Right lobe of liver (tissue), 6 donors: Measurements from ENCODE around the gene APP. TPM values are rescaled to one million over a fixed set of nuclear protein-coding genes. Genes with fewer than 3 reads are reported as not detected.
"Not testable (repeated sequence)": the region's sequence is repeated elsewhere in the genome, so short reads cannot be mapped to it uniquely, and the experiment has no call there.

Experiments
- ATAC-seq, 4 donors: fragments of 200-7000 bp; cut with Tn5 transposase; one replicate each; pipeline ENCODE4 v1.9.1; 2020; ENCODE audit warnings: mild to moderate bottlenecking in 4 of 4, moderate library complexity in 4 of 4
- DNase-seq, 3 donors: peaks; one replicate each; pipeline ENCODE4 v3.0.0-alpha.2; 2020
- H3K27ac ChIP-seq, 3 donors: fragments of 200-600 bp; one replicate each; pipeline ENCODE4 v1.8.0; 2022
- H3K27me3 ChIP-seq, 2 donors: fragments of 200-600 bp; one replicate each; pipeline ENCODE4 v1.8.0; 2022
- H3K36me3 ChIP-seq, 4 donors: fragments of 200-600 bp; sonication (generic) in 1 of 4; one replicate each; pipeline versions ENCODE4 v1.5.1 to v1.8.0; 2017 to 2022; ENCODE audit warnings: control low read depth in 1 of 4
- H3K4me1 ChIP-seq, 4 donors: fragments of 200-600 bp; sonication (generic) in 1 of 4; one replicate each; pipeline versions ENCODE4 v1.5.1 to v1.8.0; 2017 to 2022; ENCODE audit warnings: control low read depth in 1 of 4
- H3K4me3 ChIP-seq, 3 donors: fragments of 200-600 bp; one replicate each; pipeline ENCODE4 v1.8.0; 2022
- H3K9me3 ChIP-seq, 4 donors: fragments of 200-600 bp; sonication (generic) in 1 of 4; one replicate each; pipeline versions ENCODE4 v1.5.1 to v1.8.0; 2017 to 2022; ENCODE audit warnings: control low read depth in 1 of 4
- POLR2A ChIP-seq: fragments of 450-650 bp; IDR thresholded peaks from one replicate; pipeline ENCODE4 v1.6.1; 2017; ENCODE audit warnings: antibody characterized with exemption, mild to moderate bottlenecking
- WGBS: methylation state at CpG from one replicate; pipeline ENCODE4 v1.1.6; 2018; ENCODE audit warnings: low coverage, low lambda C conversion rate; ENCODE audit not compliant: insufficient coverage; ENCODE audit errors: missing lambda C conversion rate; 5-methylcytosine and 5-hydroxymethylcytosine counted together
- intact Hi-C, 2 donors: fragments of 100-400 bp; cut with DNase I; formaldehyde crosslinking; loops; one replicate each; pipeline versions ENCODE4 v1.11.2 to v1.14.1; 2022
- total RNA-seq, 6 experiments: library from RNA; depleted of rRNA in 2 of 6; stranded (reverse); fragments of >200 nt in 2 of 6; fragmentation: NEBNext Ultra II Directional in 3 of 6; extraction: Animal tissue kit (Norgen Biotek cat#: 25700) in 3 of 6; gene quantifications; one replicate each; pipeline versions ENCODE4 v1.1.0 to v1.2.4, GENCODE V29; 2016 to 2023
- TF ChIP-seq, protein P1 (sequence below), 4 donors: fragments of 200-600 bp in 3 of 4; fragments of 450-650 bp in 1 of 4; IDR thresholded peaks; one replicate each; pipeline versions ENCODE4 v1.5.1 to v1.8.0; 2016 to 2022; ENCODE audit warnings: antibody characterized with exemption in 4 of 4, mild to moderate bottlenecking in 2 of 4
- donor health status: DM: no; HTN: yes; CAD: no.
- donor health status: DM: no; HTN: no; CAD: no.
- donor health status: DM: no; HTN: no; CAD: no.
- donor health status: DM: no; HTN: yes; CAD: no.
- donor health status: DM: no; HTN: yes; CAD: no.

APP gene
- total RNA-seq, 6 experiments from 2014 or later = 127 to 262 (median 208) TPM

DNA sequence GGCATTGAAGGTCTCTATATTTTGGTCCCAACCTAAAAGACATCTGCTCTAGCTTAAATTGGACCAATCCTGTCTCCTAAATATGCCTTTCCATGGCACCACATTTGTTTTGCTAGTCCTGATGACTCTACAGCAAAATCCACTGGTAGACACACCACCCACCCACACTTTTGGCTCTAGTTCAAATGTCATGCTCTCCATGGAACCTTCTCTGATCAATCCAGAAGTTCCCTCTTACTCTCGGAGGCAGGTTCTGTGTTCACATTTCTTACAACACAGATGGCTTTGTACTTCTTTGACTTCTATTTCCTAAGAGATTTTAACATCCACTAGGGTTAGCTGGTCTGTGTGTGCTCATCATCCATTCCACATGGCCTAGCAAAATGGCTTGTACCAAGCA is 151.3 kb downstream of the APP start:
- H3K4me3 ChIP-seq = no peak overlapping the region
- H3K36me3 ChIP-seq = peaks cover 0 to 8% (median 3%) of the 10 kb centered on the region in 4 donors
- no peaks in the 10 kb centered on the region for H3K9me3 ChIP-seq
- intact Hi-C loops = no loop called here
- H3K27ac ChIP-seq = no peak overlapping the region
- ATAC-seq = peak in 1 of 4 donors; percentile 22
- WGBS = 33% methylated on average over 1 of the region's 1 CpG
- no peaks in the 10 kb centered on the region for H3K27me3 ChIP-seq
- DNase-seq = no peak
- TF ChIP-seq POLR2A = no peak
- no peaks in the 10 kb centered on the region for H3K4me1 ChIP-seq

DNA sequence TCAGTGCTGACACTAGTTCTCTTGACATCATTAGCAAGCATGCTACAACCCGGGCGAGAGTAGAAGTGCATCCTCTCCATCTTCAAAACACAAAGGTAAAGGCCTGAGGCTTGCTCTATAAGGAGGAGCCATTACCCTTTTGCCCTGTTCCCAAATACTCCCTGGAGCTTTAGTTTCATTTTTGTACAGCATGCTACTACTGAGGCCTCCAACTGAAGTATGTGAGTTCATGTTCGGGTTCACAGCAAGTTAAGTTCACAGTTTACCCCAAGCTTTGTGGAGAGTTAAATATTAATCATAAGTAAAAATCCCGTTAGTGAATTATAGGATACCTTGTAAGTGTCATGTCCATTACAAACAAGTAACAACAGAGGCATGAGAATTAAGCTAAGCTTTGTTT is 156.6 kb downstream of the APP start:
- no peak overlapping the region for H3K27ac ChIP-seq
- peaks cover 0 to 4% (median 0%) of the 10 kb centered on the region in 4 donors for H3K4me1 ChIP-seq
- H3K36me3 ChIP-seq = no peaks in the 10 kb centered on the region
- intact Hi-C loops = no loop called here
- ATAC-seq (peak; percentile 64 to 76 (median 70)), DNase-seq (no peak)
- WGBS = 50% methylated on average over 4 of the region's 4 CpGs
- H3K4me3 ChIP-seq = no peak overlapping the region
- TF ChIP-seq POLR2A = no peak
- TF ChIP-seq, protein P1, sequence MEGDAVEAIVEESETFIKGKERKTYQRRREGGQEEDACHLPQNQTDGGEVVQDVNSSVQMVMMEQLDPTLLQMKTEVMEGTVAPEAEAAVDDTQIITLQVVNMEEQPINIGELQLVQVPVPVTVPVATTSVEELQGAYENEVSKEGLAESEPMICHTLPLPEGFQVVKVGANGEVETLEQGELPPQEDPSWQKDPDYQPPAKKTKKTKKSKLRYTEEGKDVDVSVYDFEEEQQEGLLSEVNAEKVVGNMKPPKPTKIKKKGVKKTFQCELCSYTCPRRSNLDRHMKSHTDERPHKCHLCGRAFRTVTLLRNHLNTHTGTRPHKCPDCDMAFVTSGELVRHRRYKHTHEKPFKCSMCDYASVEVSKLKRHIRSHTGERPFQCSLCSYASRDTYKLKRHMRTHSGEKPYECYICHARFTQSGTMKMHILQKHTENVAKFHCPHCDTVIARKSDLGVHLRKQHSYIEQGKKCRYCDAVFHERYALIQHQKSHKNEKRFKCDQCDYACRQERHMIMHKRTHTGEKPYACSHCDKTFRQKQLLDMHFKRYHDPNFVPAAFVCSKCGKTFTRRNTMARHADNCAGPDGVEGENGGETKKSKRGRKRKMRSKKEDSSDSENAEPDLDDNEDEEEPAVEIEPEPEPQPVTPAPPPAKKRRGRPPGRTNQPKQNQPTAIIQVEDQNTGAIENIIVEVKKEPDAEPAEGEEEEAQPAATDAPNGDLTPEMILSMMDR (IDR thresholded peaks at IDR 0.05) = no peak
- no peaks in the 10 kb centered on the region for H3K9me3 ChIP-seq
- no peaks in the 10 kb centered on the region for H3K27me3 ChIP-seq

DNA sequence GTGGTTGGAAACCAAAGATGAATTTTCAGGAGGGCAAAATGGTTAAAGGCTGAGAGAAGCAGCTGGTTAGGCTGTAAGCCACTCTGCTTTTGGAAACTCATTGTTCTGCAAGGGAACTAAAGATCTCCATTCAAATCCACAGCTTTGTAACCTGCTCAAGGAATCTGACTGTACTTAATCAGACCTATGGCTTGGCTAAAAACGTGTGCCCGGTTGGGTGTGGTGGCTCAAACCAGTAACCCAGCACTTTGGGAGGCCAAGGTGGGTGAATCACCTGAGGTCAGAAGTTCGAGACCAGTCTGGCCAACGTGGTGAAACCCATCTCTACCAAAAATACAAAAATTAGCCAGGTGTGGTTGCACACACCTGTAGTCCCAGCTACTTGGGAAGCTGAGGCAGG is 158.1 kb downstream of the APP start:
- H3K4me3 ChIP-seq, H3K27ac ChIP-seq, H3K36me3 ChIP-seq, intact Hi-C loops, DNase-seq, H3K27me3 ChIP-seq, ATAC-seq, H3K9me3 ChIP-seq: not testable (repeated sequence)
- H3K4me1 ChIP-seq = peaks cover 0 to 10% (median 0%) of the 10 kb centered on the region in 4 donors
- 92% methylated on average over 2 of the region's 4 CpGs for WGBS

DNA sequence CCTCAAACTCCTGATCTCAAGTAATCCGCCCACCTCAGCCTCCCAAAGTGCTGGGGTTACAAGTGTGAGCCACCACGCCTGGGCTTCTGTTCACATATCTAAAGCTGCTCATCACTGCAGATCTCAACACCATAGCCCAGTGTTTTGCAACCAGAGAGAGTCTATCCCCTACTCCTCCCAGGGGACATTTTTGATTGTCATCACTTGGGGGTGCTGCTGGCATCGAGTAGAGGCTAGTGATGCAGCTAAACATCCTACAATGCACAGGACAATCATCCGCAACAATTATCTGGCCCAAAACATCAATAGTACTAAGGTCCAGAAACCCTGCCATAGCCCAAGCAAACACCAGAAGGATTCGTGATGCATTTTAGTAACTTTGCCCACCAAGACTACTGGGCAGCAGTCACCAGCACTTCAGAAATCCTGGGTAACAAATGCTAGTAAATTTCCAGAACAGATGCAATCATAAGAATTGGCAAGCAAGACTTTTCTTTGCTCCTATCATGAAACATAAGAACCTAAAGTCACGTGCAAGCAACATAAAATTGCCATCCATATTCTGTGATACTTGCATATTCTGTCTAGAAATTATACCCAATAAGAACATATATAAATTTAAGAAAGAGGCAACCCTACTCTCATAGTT is 159.2 kb downstream of the APP start:
- H3K27me3 ChIP-seq = no peaks in the 10 kb centered on the region
- TF ChIP-seq, protein P1 (IDR thresholded peaks at IDR 0.05) = no peak
- no peak for TF ChIP-seq POLR2A
- no peak for ATAC-seq
- H3K27ac ChIP-seq = no peak overlapping the region
- intact Hi-C loops = no loop called here
- no peaks in the 10 kb centered on the region for H3K36me3 ChIP-seq
- WGBS = 86% methylated on average over 5 of the region's 6 CpGs
- no peaks in the 10 kb centered on the region for H3K9me3 ChIP-seq
- H3K4me1 ChIP-seq = peaks cover 0 to 10% (median 0%) of the 10 kb centered on the region in 4 donors
- DNase-seq = no peak
- no peak overlapping the region for H3K4me3 ChIP-seq

DNA sequence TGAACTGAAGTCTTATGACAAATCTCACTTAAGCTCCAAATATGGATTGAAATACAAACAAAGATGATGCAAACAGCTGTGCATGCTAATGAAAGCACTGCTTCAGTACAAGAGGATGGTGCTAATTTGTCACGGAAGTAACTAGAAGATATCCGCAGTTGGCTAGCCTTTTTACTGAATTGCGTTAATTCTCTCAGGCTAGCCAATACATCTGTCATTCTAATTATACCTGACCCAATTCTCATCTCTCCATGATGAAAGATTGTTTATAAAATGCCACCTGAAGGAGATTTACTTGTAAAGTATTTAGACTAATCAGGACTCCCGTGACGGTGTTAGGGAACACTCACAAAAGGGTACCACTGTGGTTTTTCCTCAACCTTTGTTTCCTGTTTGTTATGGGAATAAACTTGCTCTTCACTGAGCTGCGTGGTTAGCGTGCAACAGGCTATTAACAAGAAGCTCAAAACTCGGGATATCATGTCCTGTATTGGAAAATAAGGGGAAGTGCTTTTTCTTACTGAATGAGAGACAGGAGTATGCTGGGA is 162.5 kb downstream of the APP start:
- Histone ChIP-seq H3K27me3 (no peaks in the 10 kb centered on the region), H3K4me1 (peaks cover 0 to 6% (median 0%) of the 10 kb centered on the region in 4 donors), H3K4me3 (no peak overlapping the region), H3K27ac (no peak overlapping the region), H3K36me3 (no peaks in the 10 kb centered on the region), H3K9me3 (no peaks in the 10 kb centered on the region)
- no peak for TF ChIP-seq POLR2A
- TF ChIP-seq, protein P1 (IDR thresholded peaks at IDR 0.05) = no peak
- intact Hi-C loops = no loop called here
- peak; percentile 23 to 78 (median 42) for ATAC-seq
- WGBS = 52% methylated on average over 8 of the region's 8 CpGs
- DNase-seq = no peak
